ENCODE results near the gene SUPT20H. TPM values are rescaled to one million over a fixed set of nuclear protein-coding genes. Genes with fewer than 3 reads are reported as not detected.

The SUPT20H gene
- total and polyA plus RNA-seq, 2 donors (not counting 3 experiments of a cell fraction or from before 2014, with no cell fraction given) = 47.2 to 70.7 TPM

DNA sequence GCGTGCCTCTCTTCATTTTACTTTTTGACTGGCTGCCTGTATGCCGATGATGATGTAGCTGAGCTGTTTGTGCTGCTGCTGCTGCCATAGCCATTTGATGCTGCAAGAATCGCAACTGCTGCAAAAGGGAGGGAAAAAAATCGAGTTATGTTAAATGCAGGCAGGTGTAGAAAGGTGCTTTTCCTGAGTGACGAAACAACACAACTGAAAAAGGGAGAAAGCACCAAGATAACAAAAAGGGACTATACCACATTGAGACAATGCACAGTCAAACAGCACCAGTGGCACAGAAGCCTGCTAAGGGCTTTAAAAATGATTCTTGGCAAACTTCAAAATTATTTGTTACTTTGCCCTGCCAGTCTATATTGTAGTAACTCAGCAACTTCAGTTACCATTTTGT, 49.8 kb downstream of the SUPT20H start:
- FAIRE-seq (no peak), DNase-seq (ENCODE audit: low read depth, low spot score) (no peak)
- ChIA-PET CTCF (interaction anchor here (1.0 kb wide), 1 partner anchor 14 kb away, joined by 3 read pairs; no protein-coding TSS in a partner anchor), POLR2A (no interaction called here)
- Histone ChIP-seq H3K4me3 (replicated peaks in 1 of 3; ENCODE audit: insufficient read depth in 1 of 3, low read depth in 1 of 3, low read length in 3 of 3) (no peak overlapping the region), H3K9me1 (replicated peaks; ENCODE audit: control insufficient read depth, extremely low read depth, insufficient read depth, low read length) (no peaks in the 10 kb centered on the region), H4K20me1 (replicated peaks; ENCODE audit: control insufficient read depth, extremely low read depth, insufficient read depth, low read length) (no peaks in the 10 kb centered on the region), H3K9ac (replicated peaks; ENCODE audit: extremely low read depth, insufficient read depth, low read length) (no peak overlapping the region), H3K9me3 (replicated peaks; ENCODE audit: control insufficient read depth, insufficient read depth, low read length) (no peaks in the 10 kb centered on the region), H3K4me2 (ENCODE audit: insufficient read depth, low read length) (no peak overlapping the region), H3K27ac (ENCODE audit: insufficient read depth, low read depth, low read length) (no peak overlapping the region), H3K36me3 (ENCODE audit: control insufficient read depth in 2 of 2, extremely low read depth in 1 of 2, insufficient read depth in 2 of 2, low read length in 2 of 2) (peaks cover 12 to 53% of the 10 kb centered on the region in 2 experiments), H3K27me3 (ENCODE audit: control insufficient read depth in 2 of 2, insufficient read depth in 2 of 2, low read length in 2 of 2) (no peaks in the 10 kb centered on the region), H3K4me1 (ENCODE audit: control insufficient read depth, extremely low read depth, insufficient read depth, low read length) (no peaks in the 10 kb centered on the region), H2AFZ (ENCODE audit: low read depth, low read length) (no peak overlapping the region), H3K79me2 (ENCODE audit: control insufficient read depth, insufficient read depth, low read length) (peaks cover 1% of the 10 kb centered on the region)
- intact Hi-C loops (cut with micrococcal nuclease) = loop anchor here (2.0 to 10.0 kb wide), 2 partner anchors 17 to 665 kb away; partner anchors contain the start of gene SPART
- dilution Hi-C loops (cut with MboI; ENCODE audit: extremely low pct_ligation_motif_present, low sequenced_read_pairs) = no loop called here
- BruUV-seq (replicated peaks) = no TSS peak
- TF ChIP-seq FOS (IDR thresholded peaks at IDR 0.05; ENCODE audit: borderline replicate concordance, insufficient read depth, low read length) = no peak
- TF ChIP-seq, protein P1, sequence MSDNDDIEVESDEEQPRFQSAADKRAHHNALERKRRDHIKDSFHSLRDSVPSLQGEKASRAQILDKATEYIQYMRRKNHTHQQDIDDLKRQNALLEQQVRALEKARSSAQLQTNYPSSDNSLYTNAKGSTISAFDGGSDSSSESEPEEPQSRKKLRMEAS (IDR thresholded peaks at IDR 0.05; ENCODE audit: insufficient read depth, insufficient read length) = no peak
- TF ChIP-seq, protein P2, sequence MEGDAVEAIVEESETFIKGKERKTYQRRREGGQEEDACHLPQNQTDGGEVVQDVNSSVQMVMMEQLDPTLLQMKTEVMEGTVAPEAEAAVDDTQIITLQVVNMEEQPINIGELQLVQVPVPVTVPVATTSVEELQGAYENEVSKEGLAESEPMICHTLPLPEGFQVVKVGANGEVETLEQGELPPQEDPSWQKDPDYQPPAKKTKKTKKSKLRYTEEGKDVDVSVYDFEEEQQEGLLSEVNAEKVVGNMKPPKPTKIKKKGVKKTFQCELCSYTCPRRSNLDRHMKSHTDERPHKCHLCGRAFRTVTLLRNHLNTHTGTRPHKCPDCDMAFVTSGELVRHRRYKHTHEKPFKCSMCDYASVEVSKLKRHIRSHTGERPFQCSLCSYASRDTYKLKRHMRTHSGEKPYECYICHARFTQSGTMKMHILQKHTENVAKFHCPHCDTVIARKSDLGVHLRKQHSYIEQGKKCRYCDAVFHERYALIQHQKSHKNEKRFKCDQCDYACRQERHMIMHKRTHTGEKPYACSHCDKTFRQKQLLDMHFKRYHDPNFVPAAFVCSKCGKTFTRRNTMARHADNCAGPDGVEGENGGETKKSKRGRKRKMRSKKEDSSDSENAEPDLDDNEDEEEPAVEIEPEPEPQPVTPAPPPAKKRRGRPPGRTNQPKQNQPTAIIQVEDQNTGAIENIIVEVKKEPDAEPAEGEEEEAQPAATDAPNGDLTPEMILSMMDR (IDR thresholded peaks at IDR 0.05; ENCODE audit: extremely low read depth in 1 of 2, insufficient read depth in 1 of 2, low read depth in 1 of 2, low read length in 2 of 2) = no peak
- no peak for TF ChIP-seq EZH2 (IDR thresholded peaks at IDR 0.05; ENCODE audit: borderline replicate concordance, low read depth, low read length, severe bottlenecking)
- no peak for TF ChIP-seq POLR2A (IDR thresholded peaks at IDR 0.05; ENCODE audit: low read depth, low read length)
- no peak for TF ChIP-seq GATA2 (IDR thresholded peaks at IDR 0.05; ENCODE audit: insufficient read depth, insufficient read length, low read depth, low read length)
- no peak for TF ChIP-seq MYC (IDR thresholded peaks at IDR 0.05; ENCODE audit: low read depth, low read length)
- no peak for TF ChIP-seq JUN (IDR thresholded peaks at IDR 0.05; ENCODE audit: borderline replicate concordance, insufficient read depth, insufficient read length, low read depth)
- TF ChIP-seq POLR2AphosphoS5 (IDR thresholded peaks at IDR 0.05; ENCODE audit: insufficient read depth, low read depth, low read length) = no peak
